Activated naive CD8-positive, alpha-beta T cell (primary cell): ENCODE results near the gene MAP3K19.

Experiments used
- H3K27ac Mint-ChIP-seq: one replicate; pipeline ENCODE4 v1.8.0; 2021; ENCODE audit warnings: mixed read lengths
- H3K27me3 Mint-ChIP-seq: one replicate; pipeline ENCODE4 v1.8.0; 2021; ENCODE audit warnings: mixed read lengths
- H3K36me3 Mint-ChIP-seq: one replicate; pipeline ENCODE4 v1.8.0; 2021; ENCODE audit warnings: mixed read lengths
- H3K4me1 Mint-ChIP-seq: one replicate; pipeline ENCODE4 v1.8.0; 2021; ENCODE audit warnings: low read depth, mixed read lengths
- H3K4me3 Mint-ChIP-seq: one replicate; pipeline ENCODE4 v1.8.0; 2021; ENCODE audit warnings: mild to moderate bottlenecking, mixed read lengths
- H3K9me3 Mint-ChIP-seq: one replicate; pipeline ENCODE4 v1.8.0; 2021; ENCODE audit warnings: low read depth, mixed read lengths

The MAP3K19 gene

GRCh38 chr2:135029481-135030134 lies 17.6 kb downstream of the MAP3K19 start:
- Mint-ChIP-seq H3K4me3 (no peak overlapping the region), H3K27ac (no peak overlapping the region), H3K36me3 (no peaks in the 10 kb centered on the region), H3K27me3 (no peaks in the 10 kb centered on the region), H3K9me3 (no peaks in the 10 kb centered on the region), H3K4me1 (no peaks in the 10 kb centered on the region)

DNA sequence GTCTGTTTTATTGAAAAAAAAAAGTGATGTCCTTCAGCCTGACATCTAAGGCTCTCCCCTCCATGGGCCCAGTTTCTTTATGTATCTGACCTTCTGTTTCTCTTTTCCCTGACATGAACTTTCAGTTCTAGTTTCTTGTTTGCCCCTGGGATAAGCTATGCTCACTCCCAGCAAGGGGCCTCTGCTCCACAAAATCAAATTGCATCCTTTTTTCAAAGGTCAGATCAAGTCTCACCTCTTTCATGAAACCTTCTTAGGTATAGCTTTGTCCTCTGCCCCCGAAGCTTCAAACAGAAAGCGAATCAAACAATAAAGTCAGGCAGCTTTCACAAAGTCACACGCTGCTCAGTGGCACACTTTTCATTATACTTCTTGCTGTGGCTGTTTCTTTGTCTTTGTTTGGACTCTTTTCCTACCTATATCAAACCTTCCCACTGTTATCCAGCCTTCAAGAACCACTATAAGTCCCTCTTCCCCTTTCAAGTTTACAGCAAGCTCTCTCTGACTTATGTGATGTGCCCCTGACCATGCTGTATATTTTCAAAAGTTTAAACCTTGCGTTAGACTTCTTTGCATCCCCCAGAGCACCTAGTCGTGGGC lies 23.3 kb downstream of the MAP3K19 start:
- no peak overlapping the region for H3K27ac Mint-ChIP-seq
- H3K4me3 Mint-ChIP-seq = no peak overlapping the region

DNA sequence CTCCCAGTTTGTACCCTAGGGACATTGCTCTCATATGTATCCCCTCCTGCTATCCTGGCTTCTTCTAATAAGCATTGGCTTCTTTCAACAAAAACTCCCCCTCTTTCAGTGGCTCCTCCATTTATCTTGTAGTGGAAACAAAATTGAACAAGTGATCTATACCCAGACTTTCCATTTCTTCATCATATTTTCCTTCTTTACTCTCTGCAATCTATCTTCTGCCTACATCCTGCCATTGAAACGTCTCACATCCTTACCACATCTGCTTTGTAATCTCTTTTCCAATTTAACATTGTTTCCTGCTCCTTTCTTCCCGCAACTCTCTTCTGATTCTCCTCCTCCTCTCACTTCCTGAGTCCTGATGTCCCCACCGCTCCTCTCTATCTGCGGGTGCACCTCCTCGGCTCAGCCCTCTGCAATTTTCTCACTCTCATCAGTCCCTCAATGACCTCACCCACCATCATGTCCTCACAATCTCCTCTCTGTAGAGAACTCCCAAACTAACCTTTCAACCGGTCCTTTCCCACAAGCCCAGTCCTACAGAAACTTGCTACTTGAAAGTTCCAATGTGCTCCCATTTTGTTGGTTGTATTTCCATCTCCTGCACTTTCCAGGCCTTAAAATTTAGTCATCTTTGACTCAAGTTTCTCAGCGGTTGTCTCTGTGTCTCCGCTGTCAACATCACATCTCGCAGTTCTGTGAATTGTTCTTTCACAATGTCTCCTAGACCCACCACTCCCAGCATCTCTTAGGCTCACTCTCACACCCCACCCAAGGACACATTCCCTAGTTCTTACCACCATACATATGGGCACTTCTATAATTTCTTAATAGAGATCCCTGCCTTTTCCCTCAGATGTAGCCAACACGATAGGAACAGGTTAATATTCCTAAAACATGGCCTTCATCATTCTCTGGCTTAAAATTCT lies 24.0 kb downstream of the MAP3K19 start:
- no peak overlapping the region for H3K27ac Mint-ChIP-seq
- H3K36me3 Mint-ChIP-seq = peaks cover 3% of the 10 kb centered on the region
- H3K4me3 Mint-ChIP-seq = no peak overlapping the region
- peaks cover 16% of the 10 kb centered on the region for H3K4me1 Mint-ChIP-seq
- no peaks in the 10 kb centered on the region for H3K9me3 Mint-ChIP-seq
- H3K27me3 Mint-ChIP-seq = no peaks in the 10 kb centered on the region

More for the DNA sequence above, 23.3 kb downstream of the MAP3K19 start:
- Mint-ChIP-seq H3K27me3 (no peaks in the 10 kb centered on the region), H3K36me3 (peaks cover 3% of the 10 kb centered on the region), H3K9me3 (no peaks in the 10 kb centered on the region), H3K4me1 (peaks cover 16% of the 10 kb centered on the region)

DNA sequence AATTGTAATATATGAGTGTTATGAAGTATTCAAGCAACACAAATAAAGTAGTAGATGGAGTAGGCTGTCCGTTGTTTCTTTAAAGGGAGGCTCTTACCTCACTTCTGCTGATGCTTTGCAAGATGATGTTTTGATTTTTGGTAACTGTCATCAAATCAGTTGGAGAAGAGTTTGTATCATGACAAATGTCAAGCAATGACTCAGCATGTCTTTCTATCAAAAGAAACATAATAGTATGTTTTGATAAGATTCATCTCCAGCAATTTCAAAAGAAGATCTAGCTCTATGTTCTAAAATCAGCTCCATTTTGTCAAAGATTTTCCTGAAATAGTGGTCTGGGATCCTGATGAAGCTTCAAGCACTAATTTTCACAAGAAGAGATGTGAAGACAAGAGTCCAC lies 25.6 kb downstream of the MAP3K19 start:
- peaks cover 16% of the 10 kb centered on the region for H3K4me1 Mint-ChIP-seq
- no peak overlapping the region for H3K4me3 Mint-ChIP-seq
- peaks cover 3% of the 10 kb centered on the region for H3K36me3 Mint-ChIP-seq
- H3K9me3 Mint-ChIP-seq = no peaks in the 10 kb centered on the region
- no peak overlapping the region for H3K27ac Mint-ChIP-seq
- H3K27me3 Mint-ChIP-seq = no peaks in the 10 kb centered on the region

GRCh38 chr2:135011633-135012032 lies 35.6 kb downstream of the MAP3K19 start:
- Mint-ChIP-seq H3K4me1 (no peaks in the 10 kb centered on the region), H3K9me3 (peaks cover 4% of the 10 kb centered on the region), H3K4me3 (no peak overlapping the region), H3K27ac (no peak overlapping the region), H3K36me3 (no peaks in the 10 kb centered on the region), H3K27me3 (peaks cover 3% of the 10 kb centered on the region)

DNA sequence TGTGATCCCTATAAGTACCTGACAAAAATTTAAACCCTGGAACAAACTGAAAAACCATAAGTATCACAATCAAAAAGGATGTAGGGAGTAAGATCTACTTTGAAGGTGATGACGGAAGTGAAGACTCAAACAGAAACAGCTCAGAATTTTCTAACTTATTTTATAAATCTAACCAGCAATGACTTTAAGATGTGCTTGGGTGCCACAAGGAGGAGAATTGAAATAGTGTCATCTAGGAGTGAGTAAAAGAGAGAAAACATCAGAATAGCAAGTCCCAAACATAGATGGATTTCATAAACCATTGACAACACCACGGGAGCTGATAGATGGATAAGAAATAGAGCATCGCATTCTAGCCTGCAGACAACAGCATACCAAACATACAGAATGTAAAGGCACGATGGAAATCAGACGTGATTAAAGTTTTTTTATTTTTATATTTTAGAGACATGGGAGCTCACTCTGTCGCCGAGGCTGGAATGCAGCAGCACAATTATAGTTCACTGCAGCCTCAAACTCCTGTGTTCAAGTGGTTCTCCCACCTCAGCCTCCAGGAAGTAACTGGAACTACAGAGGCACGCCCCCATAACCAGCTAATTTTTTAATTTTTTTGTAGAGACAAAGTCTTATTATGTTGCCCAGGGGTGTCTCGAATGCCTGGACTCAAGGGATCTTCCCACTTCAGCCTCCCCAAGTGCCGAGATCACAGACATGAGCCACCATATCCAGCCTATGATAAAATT lies 36.9 kb downstream of the MAP3K19 start:
- H3K36me3 Mint-ChIP-seq = no peaks in the 10 kb centered on the region
- H3K9me3 Mint-ChIP-seq = no peaks in the 10 kb centered on the region
- no peaks in the 10 kb centered on the region for H3K4me1 Mint-ChIP-seq
- H3K4me3 Mint-ChIP-seq = no peak overlapping the region
- peaks cover 4% of the 10 kb centered on the region for H3K27me3 Mint-ChIP-seq
- no peak overlapping the region for H3K27ac Mint-ChIP-seq

GRCh38 chr2:135009339-135009738 lies 37.9 kb downstream of the MAP3K19 start:
- H3K9me3 Mint-ChIP-seq = no peaks in the 10 kb centered on the region

DNA sequence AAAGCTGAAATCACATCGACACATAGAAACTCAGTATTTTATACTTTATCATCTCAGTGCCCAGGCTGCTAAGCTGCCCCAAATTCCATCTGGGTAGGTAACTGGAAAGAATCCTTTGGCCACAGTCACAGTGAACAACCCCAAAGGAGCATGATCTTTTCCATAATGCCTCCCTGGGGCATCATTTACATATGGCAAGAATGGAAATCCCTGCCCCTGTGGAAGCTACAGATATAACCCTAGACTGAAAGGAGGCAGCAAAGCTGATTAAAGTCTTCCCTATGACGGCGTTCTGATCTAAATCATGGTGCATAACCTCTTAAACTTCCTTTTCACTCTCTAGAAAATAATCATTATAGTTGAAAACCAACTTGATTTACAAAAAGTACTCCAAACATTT lies 41.5 kb downstream of the MAP3K19 start:
- peaks cover 10% of the 10 kb centered on the region for H3K27me3 Mint-ChIP-seq
- no peaks in the 10 kb centered on the region for H3K36me3 Mint-ChIP-seq
- no peaks in the 10 kb centered on the region for H3K9me3 Mint-ChIP-seq
- peaks cover 6% of the 10 kb centered on the region for H3K4me1 Mint-ChIP-seq
- H3K27ac Mint-ChIP-seq = no peak overlapping the region
- no peak overlapping the region for H3K4me3 Mint-ChIP-seq

More at GRCh38 chr2:135009339-135009738, 37.9 kb downstream of the MAP3K19 start:
- no peak overlapping the region for H3K27ac Mint-ChIP-seq
- H3K4me3 Mint-ChIP-seq = no peak overlapping the region
- peaks cover 9% of the 10 kb centered on the region for H3K27me3 Mint-ChIP-seq
- peaks cover 3% of the 10 kb centered on the region for H3K4me1 Mint-ChIP-seq
- H3K36me3 Mint-ChIP-seq = no peaks in the 10 kb centered on the region

DNA sequence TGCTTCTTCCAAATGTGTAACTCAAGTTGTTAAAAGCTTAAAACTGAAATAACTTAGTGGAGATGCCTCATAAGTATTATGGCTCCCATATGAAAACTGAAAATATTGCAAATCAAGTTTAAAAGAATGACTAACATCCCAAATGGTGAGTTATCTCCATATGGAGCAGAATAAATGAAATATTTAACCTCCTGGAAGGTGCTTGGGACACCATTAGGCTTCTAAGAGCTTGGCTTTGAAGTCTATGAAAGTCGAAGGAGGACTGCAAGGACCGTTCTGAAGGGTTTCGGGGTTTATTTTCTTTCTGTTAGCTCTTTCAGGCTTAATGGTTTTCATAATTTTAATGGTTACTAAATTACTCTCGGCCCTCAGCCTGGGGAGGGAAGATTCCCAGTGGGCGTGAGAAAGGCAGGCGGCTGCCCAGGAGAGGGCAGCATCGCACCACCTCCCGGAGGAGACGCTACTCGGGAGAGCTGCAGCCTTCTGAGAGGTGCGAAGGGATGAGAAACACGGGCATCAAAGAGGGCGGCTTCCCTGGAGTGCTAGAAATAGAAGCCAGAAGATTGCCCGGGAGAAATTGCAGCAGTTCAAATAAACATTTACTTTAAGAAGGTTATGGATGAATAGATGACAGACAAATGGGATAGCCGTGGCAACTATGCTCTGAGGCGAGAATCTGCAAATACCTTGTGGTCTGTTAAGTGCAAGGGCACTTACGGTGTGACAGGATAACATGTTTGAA lies 43.1 kb downstream of the MAP3K19 start:
- H3K27ac Mint-ChIP-seq = no peak overlapping the region
- peaks cover 8% of the 10 kb centered on the region for H3K27me3 Mint-ChIP-seq
- H3K36me3 Mint-ChIP-seq = no peaks in the 10 kb centered on the region
- H3K4me1 Mint-ChIP-seq = peaks cover 6% of the 10 kb centered on the region
- no peaks in the 10 kb centered on the region for H3K9me3 Mint-ChIP-seq
- no peak overlapping the region for H3K4me3 Mint-ChIP-seq

DNA sequence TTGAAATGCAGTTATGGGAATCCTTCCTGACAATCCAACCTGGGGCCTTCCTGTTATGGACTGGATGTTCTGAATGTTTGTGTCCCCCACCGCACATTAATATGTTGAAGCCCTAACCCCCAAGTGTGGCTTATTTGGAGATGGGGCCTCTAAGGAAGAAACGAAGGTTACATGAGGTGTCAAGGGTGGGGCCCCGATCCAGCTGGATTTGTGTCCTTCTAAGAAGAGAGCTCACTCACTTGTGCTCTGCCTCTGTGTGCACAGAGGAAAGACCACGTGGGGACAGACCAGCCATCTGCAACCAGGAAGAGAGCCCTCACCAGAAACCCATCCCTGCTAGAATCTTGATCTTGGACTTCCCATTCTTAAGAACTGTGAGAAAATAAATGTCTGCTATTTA lies 44.4 kb downstream of the MAP3K19 start:
- Mint-ChIP-seq H3K4me3 (no peak overlapping the region), H3K27ac (no peak overlapping the region), H3K27me3 (peaks cover 8% of the 10 kb centered on the region)

DNA sequence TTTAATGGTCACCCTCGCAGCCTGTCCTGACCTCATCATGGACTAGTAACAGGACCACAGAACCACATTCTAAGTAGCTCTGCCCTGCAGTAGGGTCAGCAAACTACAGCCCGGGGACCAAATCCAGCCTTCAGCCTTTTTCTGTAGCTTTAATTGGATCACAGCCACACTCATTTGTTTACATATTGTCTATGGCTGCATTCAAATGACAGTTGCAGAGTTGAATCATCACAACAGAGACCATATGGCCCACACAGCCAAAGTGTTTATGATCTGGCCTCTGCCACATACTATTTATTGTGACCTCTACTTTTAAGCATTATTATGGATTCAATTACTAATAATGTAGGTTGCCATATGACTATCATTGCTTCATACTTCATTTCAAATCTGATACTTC lies 47.7 kb downstream of the MAP3K19 start:
- H3K9me3 Mint-ChIP-seq = no peaks in the 10 kb centered on the region
- H3K4me1 Mint-ChIP-seq = peaks cover 5% of the 10 kb centered on the region
- no peaks in the 10 kb centered on the region for H3K36me3 Mint-ChIP-seq
- no peak overlapping the region for H3K4me3 Mint-ChIP-seq
- H3K27ac Mint-ChIP-seq = no peak overlapping the region
- H3K27me3 Mint-ChIP-seq = peaks cover 3% of the 10 kb centered on the region

More for the DNA sequence above, 44.4 kb downstream of the MAP3K19 start:
- Mint-ChIP-seq H3K36me3 (no peaks in the 10 kb centered on the region), H3K4me1 (peaks cover 6% of the 10 kb centered on the region), H3K9me3 (no peaks in the 10 kb centered on the region)

DNA sequence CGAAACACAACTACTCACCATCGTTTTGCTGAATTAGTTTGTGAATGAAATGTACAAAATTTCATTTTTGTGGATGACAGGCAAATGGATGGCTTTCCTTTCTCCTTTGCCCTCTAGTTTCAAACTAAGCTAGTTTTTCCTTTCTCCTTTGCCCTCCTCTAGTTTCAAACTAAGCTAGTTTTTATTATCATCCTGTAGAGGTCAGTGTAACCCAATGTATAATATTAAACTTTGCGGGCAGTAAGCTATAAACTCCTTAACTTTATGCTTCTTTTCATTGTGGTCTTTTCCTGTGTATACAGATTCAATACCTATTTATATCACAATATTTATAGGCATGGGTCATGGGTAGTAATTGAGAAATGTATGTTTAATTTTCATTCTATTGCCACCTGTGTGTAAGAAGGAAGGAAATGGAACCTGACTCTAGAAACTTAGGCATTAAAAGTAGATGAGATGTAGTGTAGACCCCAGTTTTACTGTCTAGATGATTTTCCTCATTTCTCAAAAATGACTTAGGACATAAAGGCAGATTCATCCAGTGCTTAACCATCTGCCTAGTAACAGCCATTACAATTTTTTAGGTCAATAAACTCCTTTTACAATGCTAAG lies 58.1 kb downstream of the MAP3K19 start:
- H3K36me3 Mint-ChIP-seq = no peaks in the 10 kb centered on the region
- no peak overlapping the region for H3K27ac Mint-ChIP-seq
- no peaks in the 10 kb centered on the region for H3K4me1 Mint-ChIP-seq
- no peaks in the 10 kb centered on the region for H3K9me3 Mint-ChIP-seq
- no peaks in the 10 kb centered on the region for H3K27me3 Mint-ChIP-seq
- H3K4me3 Mint-ChIP-seq = no peak overlapping the region

DNA sequence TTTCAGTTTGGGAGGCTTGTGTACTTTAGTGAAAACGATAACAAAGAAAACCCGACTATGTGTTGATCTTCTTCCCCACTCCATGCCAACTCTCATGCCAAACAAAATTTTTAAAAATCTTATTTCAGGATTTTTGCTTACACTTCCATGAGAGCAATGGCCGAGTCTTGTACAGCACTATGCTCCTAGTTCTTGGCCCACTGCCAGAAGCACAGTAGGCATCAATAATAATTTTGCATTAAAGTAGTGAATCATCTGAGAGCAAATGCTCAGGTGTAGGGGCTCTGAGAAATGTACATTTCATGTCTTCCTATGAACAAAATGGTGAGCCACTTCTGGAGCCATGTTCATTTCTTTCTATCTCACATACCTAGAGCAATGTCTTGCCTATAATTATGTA lies 62.2 kb downstream of the MAP3K19 start:
- H3K27me3 Mint-ChIP-seq = no peaks in the 10 kb centered on the region
- H3K4me3 Mint-ChIP-seq = no peak overlapping the region
- no peaks in the 10 kb centered on the region for H3K36me3 Mint-ChIP-seq
- H3K4me1 Mint-ChIP-seq = no peaks in the 10 kb centered on the region
- H3K27ac Mint-ChIP-seq = no peak overlapping the region
- no peaks in the 10 kb centered on the region for H3K9me3 Mint-ChIP-seq

DNA sequence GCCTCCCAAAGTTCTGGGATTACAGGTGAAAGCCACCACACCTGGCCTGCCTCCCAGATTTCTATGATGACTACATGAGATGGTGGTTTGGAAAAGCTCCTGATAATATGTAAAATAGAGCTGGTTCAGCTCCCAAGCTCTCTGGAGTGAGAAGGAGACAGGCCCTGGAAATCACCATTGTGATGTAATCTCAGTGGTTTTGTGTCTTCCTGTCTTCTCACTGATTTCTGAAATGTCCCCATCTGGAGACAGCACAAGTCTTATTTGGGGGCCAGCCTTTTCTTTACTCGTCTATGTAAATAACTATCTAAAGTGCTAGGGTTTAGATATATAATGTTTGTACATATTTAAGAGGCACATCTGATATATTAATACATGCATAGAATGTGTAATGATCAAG lies 64.6 kb downstream of the MAP3K19 start:
- H3K27me3 Mint-ChIP-seq = no peaks in the 10 kb centered on the region
- H3K9me3 Mint-ChIP-seq = no peaks in the 10 kb centered on the region
- no peaks in the 10 kb centered on the region for H3K4me1 Mint-ChIP-seq
- H3K4me3 Mint-ChIP-seq = no peak overlapping the region
- H3K36me3 Mint-ChIP-seq = peaks cover 4% of the 10 kb centered on the region
- H3K27ac Mint-ChIP-seq = no peak overlapping the region
